GM20431 (cell line): ENCODE results near the gene IFT27.

Experiments
- in situ Hi-C: fragments of 300-500 bp; cut with MseI, MboI; formaldehyde crosslinking; loops from one replicate; pipeline ENCODE4 v1.15.0; 2020; ENCODE audit warnings: low sequenced_read_pairs; ENCODE audit not compliant: unreplicated experiment

IFT27 gene

GRCh38 chr22:36797911-36798673, 22.2 kb upstream of the IFT27 start:
- in situ Hi-C loops: no loop called here

GRCh38 chr22:36797374-36797773, 21.5 kb upstream of the IFT27 start:
- in situ Hi-C loops: no loop called here

GRCh38 chr22:36796552-36797175, 20.7 kb upstream of the IFT27 start:
- in situ Hi-C loops: no loop called here

GRCh38 chr22:36795633-36796032, 19.7 kb upstream of the IFT27 start:
- in situ Hi-C loops: no loop called here

- in situ Hi-C loops: no loop called here
These were observed 14.7 kb upstream of the IFT27 start for GRCh38 chr22:36790648-36791047.

GRCh38 chr22:36787204-36787988, 11.5 kb upstream of the IFT27 start:
- in situ Hi-C loops: loop anchor here (5.0 kb wide), 1 partner anchor 195 kb away; no protein-coding TSS in a partner anchor

- in situ Hi-C loops: no loop called here
These were observed 7.8 kb upstream of the IFT27 start for GRCh38 chr22:36783743-36784142.

- in situ Hi-C loops: no loop called here
These were observed 6.0 kb upstream of the IFT27 start for GRCh38 chr22:36781656-36782627.

GRCh38 chr22:36778020-36778419, 2.1 kb upstream of the IFT27 start:
- in situ Hi-C loops: no loop called here

GRCh38 chr22:36776722-36777121, 803 bp upstream of the IFT27 start:
- in situ Hi-C loops: no loop called here

- in situ Hi-C loops: no loop called here
These were observed 344 bp downstream of the IFT27 start for GRCh38 chr22:36775586-36775963.

GRCh38 chr22:36773935-36774334, 2.0 kb downstream of the IFT27 start:
- in situ Hi-C loops: no loop called here

GRCh38 chr22:36772451-36772850, 3.5 kb downstream of the IFT27 start:
- in situ Hi-C loops: no loop called here

- in situ Hi-C loops: no loop called here
These were observed 4.4 kb downstream of the IFT27 start for GRCh38 chr22:36771356-36772063.

GRCh38 chr22:36770513-36771231, 5.2 kb downstream of the IFT27 start:
- in situ Hi-C loops: no loop called here

- in situ Hi-C loops: no loop called here
These were observed 6.1 kb downstream of the IFT27 start for GRCh38 chr22:36769541-36770512.

- in situ Hi-C loops: no loop called here
These were observed 7.3 kb downstream of the IFT27 start for GRCh38 chr22:36768616-36769015.

- in situ Hi-C loops: no loop called here
These were observed 7.8 kb downstream of the IFT27 start for GRCh38 chr22:36768141-36768540.
